ENCODE data around the gene DEPDC1. TPM values are rescaled to one million over a fixed set of nuclear protein-coding genes. Genes with fewer than 3 reads are reported as not detected.
"Not testable (repeated sequence)": the region's sequence is repeated elsewhere in the genome, so short reads cannot be mapped to it uniquely, and the experiment has no call there.

Gene DEPDC1
- polyA plus RNA-seq, 1 donor = 6.0 TPM

GRCh38 chr1:68478662-68479061 lies 18.2 kb downstream of the DEPDC1 start:
- H3K27ac ChIP-seq (ENCODE audit: low read length) = no peak overlapping the region
- H3K27me3 ChIP-seq (ENCODE audit: control insufficient read depth, insufficient read depth, low read length) = no peaks in the 10 kb centered on the region
- no peaks in the 10 kb centered on the region for H3K9me3 ChIP-seq (ENCODE audit: control insufficient read depth, low read depth, low read length)
- no peak overlapping the region for H3K4me3 ChIP-seq (ENCODE audit: low read length)
- peaks cover 10% of the 10 kb centered on the region for H3K36me3 ChIP-seq (ENCODE audit: control insufficient read depth, insufficient read depth, low read length)
- no peaks in the 10 kb centered on the region for H3K4me1 ChIP-seq (ENCODE audit: control insufficient read depth, insufficient read depth, low read length)
- WGBS (ENCODE audit: insufficient coverage, low lambda C conversion rate) = no CpG with 5 or more reads among the region's 2 CpGs
- DNase-seq = no peak

- H3K27ac ChIP-seq (ENCODE audit: low read length); DNase-seq; H3K4me3 ChIP-seq (ENCODE audit: low read length); H3K36me3 ChIP-seq (ENCODE audit: control insufficient read depth, insufficient read depth, low read length); H3K4me1 ChIP-seq (ENCODE audit: control insufficient read depth, insufficient read depth, low read length); H3K27me3 ChIP-seq (ENCODE audit: control insufficient read depth, insufficient read depth, low read length); H3K9me3 ChIP-seq (ENCODE audit: control insufficient read depth, low read depth, low read length): not testable (repeated sequence)
- no CpG with 5 or more reads among the region's 2 CpGs for WGBS (ENCODE audit: insufficient coverage, low lambda C conversion rate)
Observed at GRCh38 chr1:68476626-68477025, 20.3 kb downstream of the DEPDC1 start.

GRCh38 chr1:68473060-68473459 lies 23.8 kb downstream of the DEPDC1 start:
- Histone ChIP-seq H3K27ac (ENCODE audit: low read length) (no peak overlapping the region), H3K4me1 (ENCODE audit: control insufficient read depth, insufficient read depth, low read length) (no peaks in the 10 kb centered on the region), H3K9me3 (ENCODE audit: control insufficient read depth, low read depth, low read length) (no peaks in the 10 kb centered on the region), H3K36me3 (ENCODE audit: control insufficient read depth, insufficient read depth, low read length) (no peaks in the 10 kb centered on the region), H3K27me3 (ENCODE audit: control insufficient read depth, insufficient read depth, low read length) (no peaks in the 10 kb centered on the region), H3K4me3 (ENCODE audit: low read length) (no peak overlapping the region)
- no peak for DNase-seq

- H3K27me3 ChIP-seq (ENCODE audit: control insufficient read depth, insufficient read depth, low read length) = no peaks in the 10 kb centered on the region
- 86% methylated on average over 1 of the region's 2 CpGs for WGBS (ENCODE audit: insufficient coverage, low lambda C conversion rate)
- no peaks in the 10 kb centered on the region for H3K4me1 ChIP-seq (ENCODE audit: control insufficient read depth, insufficient read depth, low read length)
- H3K4me3 ChIP-seq (ENCODE audit: low read length) = no peak overlapping the region
- no peaks in the 10 kb centered on the region for H3K36me3 ChIP-seq (ENCODE audit: control insufficient read depth, insufficient read depth, low read length)
- no peaks in the 10 kb centered on the region for H3K9me3 ChIP-seq (ENCODE audit: control insufficient read depth, low read depth, low read length)
- H3K27ac ChIP-seq (ENCODE audit: low read length) = no peak overlapping the region
- no peak for DNase-seq
Observed at GRCh38 chr1:68470388-68470970, 26.4 kb downstream of the DEPDC1 start.

- WGBS (ENCODE audit: insufficient coverage, low lambda C conversion rate) = 60% methylated on average over 1 of the region's 6 CpGs
- Histone ChIP-seq H3K9me3 (ENCODE audit: control insufficient read depth, low read depth, low read length) (no peaks in the 10 kb centered on the region), H3K27me3 (ENCODE audit: control insufficient read depth, insufficient read depth, low read length) (no peaks in the 10 kb centered on the region), H3K27ac (ENCODE audit: low read length) (no peak overlapping the region), H3K4me1 (ENCODE audit: control insufficient read depth, insufficient read depth, low read length) (no peaks in the 10 kb centered on the region), H3K4me3 (ENCODE audit: low read length) (no peak overlapping the region), H3K36me3 (ENCODE audit: control insufficient read depth, insufficient read depth, low read length) (no peaks in the 10 kb centered on the region)
- no peak for DNase-seq
Observed at GRCh38 chr1:68464891-68465290, 32.0 kb downstream of the DEPDC1 start.

- DNase-seq = no peak
- H3K9me3 ChIP-seq (ENCODE audit: control insufficient read depth, low read depth, low read length) = no peaks in the 10 kb centered on the region
- WGBS (ENCODE audit: insufficient coverage, low lambda C conversion rate) = 86% methylated on average over 2 of the region's 4 CpGs
- H3K4me3 ChIP-seq (ENCODE audit: low read length) = no peak overlapping the region
- no peaks in the 10 kb centered on the region for H3K36me3 ChIP-seq (ENCODE audit: control insufficient read depth, insufficient read depth, low read length)
- H3K27me3 ChIP-seq (ENCODE audit: control insufficient read depth, insufficient read depth, low read length) = no peaks in the 10 kb centered on the region
- H3K27ac ChIP-seq (ENCODE audit: low read length) = no peak overlapping the region
- no peaks in the 10 kb centered on the region for H3K4me1 ChIP-seq (ENCODE audit: control insufficient read depth, insufficient read depth, low read length)
Observed at GRCh38 chr1:68460935-68461334, 35.9 kb downstream of the DEPDC1 start.

- Histone ChIP-seq H3K4me1 (ENCODE audit: control insufficient read depth, insufficient read depth, low read length) (no peaks in the 10 kb centered on the region), H3K9me3 (ENCODE audit: control insufficient read depth, low read depth, low read length) (no peaks in the 10 kb centered on the region), H3K4me3 (ENCODE audit: low read length) (no peak overlapping the region), H3K36me3 (ENCODE audit: control insufficient read depth, insufficient read depth, low read length) (no peaks in the 10 kb centered on the region), H3K27ac (ENCODE audit: low read length) (no peak overlapping the region), H3K27me3 (ENCODE audit: control insufficient read depth, insufficient read depth, low read length) (no peaks in the 10 kb centered on the region)
- DNase-seq = no peak
- no CpG with 5 or more reads among the region's 1 CpG for WGBS (ENCODE audit: insufficient coverage, low lambda C conversion rate)
Observed at GRCh38 chr1:68459796-68460195, 37.1 kb downstream of the DEPDC1 start.

- Histone ChIP-seq H3K36me3 (ENCODE audit: control insufficient read depth, insufficient read depth, low read length) (no peaks in the 10 kb centered on the region), H3K9me3 (ENCODE audit: control insufficient read depth, low read depth, low read length) (no peaks in the 10 kb centered on the region), H3K4me3 (ENCODE audit: low read length) (no peak overlapping the region), H3K4me1 (ENCODE audit: control insufficient read depth, insufficient read depth, low read length) (no peaks in the 10 kb centered on the region), H3K27me3 (ENCODE audit: control insufficient read depth, insufficient read depth, low read length) (no peaks in the 10 kb centered on the region), H3K27ac (ENCODE audit: low read length) (no peak overlapping the region)
- 59% methylated on average over 2 of the region's 2 CpGs for WGBS (ENCODE audit: insufficient coverage, low lambda C conversion rate)
- no peak for DNase-seq
Observed at GRCh38 chr1:68459091-68459490, 37.8 kb downstream of the DEPDC1 start.

- Histone ChIP-seq H3K27ac (ENCODE audit: low read length) (no peak overlapping the region), H3K4me1 (ENCODE audit: control insufficient read depth, insufficient read depth, low read length) (no peaks in the 10 kb centered on the region), H3K36me3 (ENCODE audit: control insufficient read depth, insufficient read depth, low read length) (no peaks in the 10 kb centered on the region), H3K9me3 (ENCODE audit: control insufficient read depth, low read depth, low read length) (no peaks in the 10 kb centered on the region), H3K27me3 (ENCODE audit: control insufficient read depth, insufficient read depth, low read length) (no peaks in the 10 kb centered on the region), H3K4me3 (ENCODE audit: low read length) (no peak overlapping the region)
- no CpG with 5 or more reads among the region's 1 CpG for WGBS (ENCODE audit: insufficient coverage, low lambda C conversion rate)
- DNase-seq = no peak
Observed at GRCh38 chr1:68456202-68456601, 40.7 kb downstream of the DEPDC1 start.

GRCh38 chr1:68454534-68454933 lies 42.3 kb downstream of the DEPDC1 start:
- WGBS (ENCODE audit: insufficient coverage, low lambda C conversion rate) = no CpG with 5 or more reads among the region's 2 CpGs
- Histone ChIP-seq H3K27me3 (ENCODE audit: control insufficient read depth, insufficient read depth, low read length) (no peaks in the 10 kb centered on the region), H3K9me3 (ENCODE audit: control insufficient read depth, low read depth, low read length) (no peaks in the 10 kb centered on the region), H3K36me3 (ENCODE audit: control insufficient read depth, insufficient read depth, low read length) (no peaks in the 10 kb centered on the region), H3K4me1 (ENCODE audit: control insufficient read depth, insufficient read depth, low read length) (peaks cover 2% of the 10 kb centered on the region), H3K27ac (ENCODE audit: low read length) (no peak overlapping the region), H3K4me3 (ENCODE audit: low read length) (no peak overlapping the region)
- no peak for DNase-seq

- H3K9me3 ChIP-seq (ENCODE audit: control insufficient read depth, low read depth, low read length) = no peaks in the 10 kb centered on the region
- H3K36me3 ChIP-seq (ENCODE audit: control insufficient read depth, insufficient read depth, low read length) = no peaks in the 10 kb centered on the region
- WGBS (ENCODE audit: insufficient coverage, low lambda C conversion rate) = 95% methylated on average over 4 of the region's 8 CpGs
Observed at GRCh38 chr1:68453060-68453670, 43.7 kb downstream of the DEPDC1 start.

More at GRCh38 chr1:68453060-68453670, 43.7 kb downstream of the DEPDC1 start:
- Histone ChIP-seq H3K27ac (ENCODE audit: low read length) (no peak overlapping the region), H3K4me3 (ENCODE audit: low read length) (no peak overlapping the region), H3K27me3 (ENCODE audit: control insufficient read depth, insufficient read depth, low read length) (no peaks in the 10 kb centered on the region), H3K4me1 (ENCODE audit: control insufficient read depth, insufficient read depth, low read length) (peaks cover 2% of the 10 kb centered on the region)
- DNase-seq = no peak

Measured in large intestine (tissue), 3 donors.